Panc1 (cell line): ENCODE measurements around the gene WWOX. TPM values are rescaled to one million over a fixed set of nuclear protein-coding genes. Genes with fewer than 3 reads are reported as not detected.

Experiments used
- ATAC-seq: fragments of 200-7000 bp; cut with Tn5 transposase; 2 replicates; pipeline ENCODE4 v1.9.1; 2020; ENCODE audit warnings: mild to moderate bottlenecking, moderate library complexity
- BruUV-seq: library from RNA; stranded (reverse); fragments of 400-500 nt; replicated peaks from 2 replicates; lab custom pipeline; 2021; lab: Mats Ljungman, UMichigan
- CTCF ChIA-PET: fragments of 300-600 bp; sonication (Branson Sonifier 250); formaldehyde crosslinking; loops from one replicate; lab custom pipeline; 2022; ENCODE audit warnings: antibody characterized with exemption; lab: Charles Lee
- POLR2A ChIA-PET: fragments of 300-600 bp; sonication (Branson Sonifier 250); formaldehyde crosslinking; loops from one replicate; lab custom pipeline; 2022; ENCODE audit warnings: antibody characterized with exemption; lab: Charles Lee
- DNase-seq: peaks from one replicate; pipeline ENCODE4 v3.0.0-alpha.2; 2010; ENCODE audit warnings: low read depth, low spot score
- H3K27ac ChIP-seq: 2 replicates; pipeline ENCODE4 v1.5.1; 2011; ENCODE audit warnings: mild to moderate bottlenecking, low read length, inconsistent platforms
- H3K27me3 ChIP-seq: fragments of 200-500 bp; sonication (Bioruptor generic); 2 replicates; pipeline ENCODE4 v1.6.0; 2014; ENCODE audit warnings: low read length, inconsistent platforms; ENCODE audit not compliant: control insufficient read depth, insufficient read depth
- H3K36me3 ChIP-seq: fragments of 200-500 bp; sonication (Bioruptor generic); 2 replicates; pipeline ENCODE4 v1.5.1; 2014; ENCODE audit warnings: inconsistent platforms, mild to moderate bottlenecking, low read length, moderate library complexity; ENCODE audit not compliant: control insufficient read depth, insufficient read depth
- H3K4me1 ChIP-seq: 2 replicates; pipeline ENCODE4 v1.5.1; 2011; ENCODE audit warnings: inconsistent platforms, mild to moderate bottlenecking, low read length, moderate library complexity; ENCODE audit not compliant: control insufficient read depth, insufficient read depth
- H3K4me3 ChIP-seq, 2 experiments: 2 replicates each; pipeline ENCODE4 v1.5.1; 2011 to 2012; ENCODE audit warnings: low read depth in 2 of 2, low read length in 2 of 2, mild to moderate bottlenecking in 2 of 2, inconsistent platforms in 1 of 2, moderate library complexity in 1 of 2
- H3K9me3 ChIP-seq: fragments of 200-500 bp; sonication (Bioruptor generic); 2 replicates; pipeline ENCODE4 v1.5.1; 2014; ENCODE audit warnings: low read depth, mild to moderate bottlenecking, inconsistent platforms, low read length, moderate library complexity; ENCODE audit not compliant: control insufficient read depth, insufficient read depth
- CTCF ChIP-seq: fragments of 450-650 bp; IDR thresholded peaks from 2 replicates; pipeline ENCODE4 v1.5.1; 2017; ENCODE audit warnings: mild to moderate bottlenecking
- POLR2AphosphoS5 ChIP-seq: IDR thresholded peaks from 2 replicates; pipeline ENCODE4 v1.6.1; 2012; ENCODE audit warnings: mild to moderate bottlenecking, low read depth, low read length, moderate library complexity
- REST ChIP-seq, 2 experiments: IDR thresholded peaks; 2 replicates each; pipeline ENCODE4 v1.6.1; 2011 to 2012; ENCODE audit warnings: low read depth in 2 of 2, control low read depth in 1 of 2, low read length in 1 of 2, mild to moderate bottlenecking in 1 of 2, moderate library complexity in 1 of 2; ENCODE audit not compliant: insufficient read depth in 1 of 2
- SIN3A ChIP-seq: IDR thresholded peaks from 2 replicates; pipeline ENCODE4 v1.6.1; 2012; ENCODE audit warnings: low read depth, mild to moderate bottlenecking, low read length, moderate library complexity, borderline replicate concordance; ENCODE audit not compliant: insufficient read depth
- TCF7L2 ChIP-seq: IDR thresholded peaks from 2 replicates; pipeline ENCODE4 v1.6.1; 2011; ENCODE audit warnings: mild to moderate bottlenecking, low read depth, low read length, inconsistent platforms
- in situ Hi-C: cut with HindIII; loops from 2 replicates; pipeline ENCODE4 v1.10.0; 2016; ENCODE audit warnings: low sequenced_read_pairs, low pct_unique_long_range_greater_than_20kb
- intact Hi-C: fragments of 100-400 bp; cut with micrococcal nuclease; formaldehyde crosslinking; loops from one replicate; pipeline ENCODE4 v1.10.0; 2022; ENCODE audit not compliant: unreplicated experiment
- total RNA-seq: library from RNA; stranded (reverse); gene quantifications from one replicate; pipeline ENCODE4 v1.2.1, GENCODE V29; 2021; ENCODE audit not compliant: unreplicated experiment

WWOX gene
- total RNA-seq, 1 experiment from 2014 or later, result 12.5 TPM

- DNase-seq (no peak), ATAC-seq (no peak)
- TF ChIP-seq POLR2AphosphoS5 (no peak), CTCF (no peak), TCF7L2 (no peak), REST (IDR thresholded peaks at IDR 0.05; ENCODE audit: insufficient read depth in 1 of 2, low read depth in 2 of 2, low read length in 1 of 2) (no peak), SIN3A (no peak)
- H3K27me3 ChIP-seq, result no peaks in the 10 kb centered on the region
- no peak overlapping the region for H3K27ac ChIP-seq
- no TSS peak for BruUV-seq
- H3K4me1 ChIP-seq, result no peaks in the 10 kb centered on the region
- no peaks in the 10 kb centered on the region for H3K36me3 ChIP-seq
- H3K4me3 ChIP-seq, result no peak overlapping the region
- no peaks in the 10 kb centered on the region for H3K9me3 ChIP-seq
- ChIA-PET CTCF (no interaction called here), POLR2A (interaction anchor here (0.7 kb wide), 1 partner anchor 9 kb away, joined by 3 read pairs; no protein-coding TSS in a partner anchor)
- in situ Hi-C loops (no loop called here), intact Hi-C loops (no loop called here)
These were observed 541.4 kb downstream of the WWOX start for GRCh38 chr16:78640886-78641285.

GRCh38 chr16:78641433-78641832 is 542.0 kb downstream of the WWOX start:
- Histone ChIP-seq H3K27me3 (no peaks in the 10 kb centered on the region), H3K9me3 (no peaks in the 10 kb centered on the region), H3K4me3 (no peak overlapping the region), H3K36me3 (no peaks in the 10 kb centered on the region), H3K4me1 (no peaks in the 10 kb centered on the region), H3K27ac (no peak overlapping the region)
- DNase-seq (no peak), ATAC-seq (no peak)
- in situ Hi-C loops, result no loop called here
- TF ChIP-seq TCF7L2 (no peak), POLR2AphosphoS5 (no peak), REST (IDR thresholded peaks at IDR 0.05; ENCODE audit: insufficient read depth in 1 of 2, low read depth in 2 of 2, low read length in 1 of 2) (no peak), SIN3A (no peak), CTCF (no peak)
- ChIA-PET CTCF (no interaction called here), POLR2A (interaction anchor here (0.7 kb wide), 1 partner anchor 10 kb away, joined by 3 read pairs; no protein-coding TSS in a partner anchor)
- no TSS peak for BruUV-seq
- intact Hi-C loops, result no loop called here
